RCC 7860 (cell line): ENCODE results near the gene MYCBPAP.

Experiments used
- DNase-seq: peaks from one replicate; pipeline ENCODE4 v3.0.0-alpha.2; 2015; ENCODE audit warnings: low spot score
- FAIRE-seq: peaks from 2 replicates; lab custom pipeline; 2012; peaks lifted over from hg19 to GRCh38; lab: Jason Lieb, UNC

Gene MYCBPAP

DNA sequence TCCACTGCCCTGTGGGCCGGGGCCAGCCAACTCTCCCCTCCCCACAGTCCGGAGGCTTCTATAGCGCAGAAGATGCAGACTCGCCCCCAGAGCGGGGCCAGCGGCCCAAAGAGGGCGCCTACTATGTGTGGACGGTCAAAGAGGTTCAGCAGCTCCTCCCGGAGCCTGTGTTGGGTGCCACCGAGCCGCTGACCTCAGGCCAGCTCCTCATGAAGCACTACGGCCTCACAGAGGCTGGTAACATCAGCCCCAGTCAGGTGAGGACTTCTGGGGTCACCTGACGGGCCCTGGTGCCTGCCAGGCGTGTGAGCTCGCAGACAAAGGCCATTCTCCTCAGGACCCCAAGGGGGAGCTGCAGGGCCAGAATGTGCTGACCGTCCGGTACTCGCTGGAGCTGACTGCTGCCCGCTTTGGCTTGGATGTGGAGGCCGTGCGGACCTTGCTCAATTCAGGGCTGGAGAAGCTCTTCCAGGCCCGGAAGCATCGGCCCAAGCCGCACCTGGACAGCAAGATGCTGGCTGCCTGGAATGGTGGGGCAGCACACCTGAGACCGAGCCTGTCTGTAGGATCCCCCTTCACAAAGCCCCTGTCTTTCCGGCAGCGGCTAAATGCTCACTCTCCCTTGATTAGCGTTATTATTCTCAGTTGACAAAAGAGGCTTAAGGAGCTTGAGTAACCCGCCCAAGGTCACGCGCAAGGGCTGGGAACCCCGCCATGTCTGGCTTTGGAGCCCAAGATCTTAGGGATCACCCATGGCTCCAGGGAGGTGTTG lies 42.6 kb downstream of the MYCBPAP start:
- DNase-seq (peak; percentile 44), FAIRE-seq (no peak)

DNA sequence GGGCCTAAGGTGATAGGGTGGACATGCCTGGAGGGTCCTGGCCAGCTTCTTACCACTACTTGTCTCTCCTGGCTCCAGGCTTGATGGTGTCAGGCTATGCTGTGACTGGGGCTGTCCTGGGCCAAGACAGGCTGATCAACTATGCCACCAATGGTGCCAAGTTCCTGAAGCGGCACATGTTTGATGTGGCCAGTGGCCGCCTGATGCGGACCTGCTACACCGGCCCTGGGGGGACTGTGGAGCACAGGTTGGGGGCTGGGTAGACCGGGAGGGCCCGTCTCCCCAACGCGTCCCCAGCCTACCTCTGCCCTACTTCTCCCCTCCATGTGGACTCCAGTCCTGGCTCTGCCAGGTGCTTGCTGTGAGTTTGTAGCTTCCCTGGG lies 43.2 kb downstream of the MYCBPAP start:
- no peak for FAIRE-seq
- DNase-seq, result no peak

DNA sequence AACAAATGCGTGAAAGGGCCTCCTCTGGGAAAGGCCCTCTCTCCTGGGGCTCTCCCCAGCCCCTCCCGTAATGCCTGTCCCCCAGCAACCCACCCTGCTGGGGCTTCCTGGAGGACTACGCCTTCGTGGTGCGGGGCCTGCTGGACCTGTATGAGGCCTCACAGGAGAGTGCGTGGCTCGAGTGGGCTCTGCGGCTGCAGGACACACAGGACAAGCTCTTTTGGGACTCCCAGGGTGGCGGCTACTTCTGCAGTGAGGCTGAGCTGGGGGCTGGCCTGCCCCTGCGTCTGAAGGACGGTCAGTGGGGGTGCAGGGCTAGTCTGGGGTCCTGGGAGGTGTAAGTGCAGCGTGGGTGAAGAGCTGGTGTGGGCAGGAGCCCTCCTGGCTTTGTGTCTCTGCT lies 43.6 kb downstream of the MYCBPAP start:
- FAIRE-seq (no peak), DNase-seq (no peak)

DNA sequence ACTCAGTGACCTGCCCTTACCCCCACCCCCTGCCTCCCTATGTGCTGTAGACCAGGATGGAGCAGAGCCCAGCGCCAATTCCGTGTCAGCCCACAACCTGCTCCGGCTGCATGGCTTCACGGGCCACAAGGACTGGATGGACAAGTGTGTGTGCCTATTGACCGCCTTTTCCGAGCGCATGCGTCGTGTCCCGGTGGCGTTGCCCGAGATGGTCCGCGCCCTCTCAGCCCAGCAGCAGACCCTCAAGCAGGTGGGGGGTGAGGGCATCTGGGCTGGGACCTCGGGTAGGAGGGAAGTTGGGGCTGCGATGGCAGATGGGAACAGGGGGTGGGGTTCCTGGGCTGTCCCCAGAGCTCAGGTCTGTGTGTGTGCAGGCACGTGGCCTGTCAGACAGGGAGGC lies 46.0 kb downstream of the MYCBPAP start:
- no peak for FAIRE-seq
- no peak for DNase-seq

DNA sequence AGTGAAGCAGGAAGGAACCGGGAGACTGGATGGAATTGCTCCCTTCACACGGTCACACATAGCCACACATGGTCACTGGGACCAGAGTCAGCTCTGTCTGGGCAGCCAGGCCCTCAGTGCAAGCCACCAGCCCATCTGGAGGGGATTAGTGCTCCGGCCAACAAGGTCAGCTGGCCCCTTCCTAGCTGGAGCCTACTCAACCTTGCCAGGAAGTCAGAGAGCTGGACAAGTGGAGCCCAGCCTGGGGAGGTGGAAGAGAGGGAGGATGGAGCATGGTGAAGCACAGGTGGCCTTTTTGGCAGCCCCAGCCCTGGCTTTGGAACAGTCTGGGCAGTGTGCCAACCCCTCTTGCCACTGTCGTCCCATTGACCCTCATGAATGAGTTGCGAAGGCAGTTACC lies 48.6 kb downstream of the MYCBPAP start:
- FAIRE-seq (no peak), DNase-seq (no peak)

DNA sequence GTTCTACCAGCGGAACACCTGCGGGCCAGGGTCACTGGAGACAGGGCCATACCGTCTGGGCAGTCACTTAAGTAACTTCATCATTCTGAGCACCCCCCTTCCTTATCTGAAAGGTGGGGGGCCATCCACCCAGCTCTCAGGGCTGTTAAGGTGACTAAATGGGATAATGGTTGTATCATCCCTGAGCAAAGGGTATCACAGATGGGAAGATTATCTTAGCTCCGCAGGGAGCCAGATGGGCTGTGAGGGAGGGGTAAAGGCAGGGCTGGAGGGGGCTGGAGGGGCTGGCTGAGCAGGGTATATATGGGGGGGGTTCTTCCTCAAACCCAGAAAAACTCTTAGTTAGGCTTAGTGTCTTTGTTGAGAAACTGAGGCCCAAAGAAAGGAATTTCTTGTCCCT lies 49.4 kb downstream of the MYCBPAP start:
- DNase-seq (no peak), FAIRE-seq (no peak)

DNA sequence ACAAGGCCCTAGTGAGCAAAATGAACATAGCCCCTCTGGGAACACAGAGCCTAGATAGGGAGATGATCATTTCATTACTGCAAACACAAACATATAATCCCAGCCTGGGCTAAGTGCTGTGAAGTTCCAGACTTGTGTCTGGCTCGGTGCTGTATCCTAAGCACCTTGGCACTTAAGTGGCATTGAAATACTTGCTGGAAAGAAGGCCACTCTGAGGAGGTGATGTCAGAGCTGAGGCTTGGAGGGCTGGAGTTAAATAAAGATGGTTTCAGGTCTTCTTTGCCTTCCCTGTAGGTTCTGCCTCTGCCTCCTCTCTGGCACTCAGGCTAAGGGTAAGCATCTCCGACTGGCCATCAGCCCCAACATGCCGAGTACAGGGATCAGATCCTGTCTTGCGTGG lies 49.9 kb downstream of the MYCBPAP start:
- FAIRE-seq (no peak), DNase-seq (no peak)

DNA sequence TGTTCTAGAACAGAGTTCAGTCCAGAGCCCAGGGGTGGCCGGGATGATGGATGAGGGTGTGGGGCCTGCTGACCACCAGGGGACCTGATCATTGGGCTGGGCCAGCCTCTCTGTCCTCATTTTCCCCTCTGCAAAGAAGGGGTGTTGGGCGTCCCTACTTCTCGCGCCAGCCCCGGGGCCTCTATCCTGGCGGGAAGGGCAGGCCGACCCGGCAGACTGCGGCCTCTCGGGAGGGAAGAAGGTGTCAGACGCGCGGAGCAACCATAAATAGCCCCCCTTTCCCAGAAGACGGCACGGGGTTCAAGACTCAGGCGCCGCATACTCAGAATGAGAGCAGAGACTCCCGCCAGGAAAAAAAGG lies 50.3 kb downstream of the MYCBPAP start:
- FAIRE-seq, result no peak
- DNase-seq, result no peak

DNA sequence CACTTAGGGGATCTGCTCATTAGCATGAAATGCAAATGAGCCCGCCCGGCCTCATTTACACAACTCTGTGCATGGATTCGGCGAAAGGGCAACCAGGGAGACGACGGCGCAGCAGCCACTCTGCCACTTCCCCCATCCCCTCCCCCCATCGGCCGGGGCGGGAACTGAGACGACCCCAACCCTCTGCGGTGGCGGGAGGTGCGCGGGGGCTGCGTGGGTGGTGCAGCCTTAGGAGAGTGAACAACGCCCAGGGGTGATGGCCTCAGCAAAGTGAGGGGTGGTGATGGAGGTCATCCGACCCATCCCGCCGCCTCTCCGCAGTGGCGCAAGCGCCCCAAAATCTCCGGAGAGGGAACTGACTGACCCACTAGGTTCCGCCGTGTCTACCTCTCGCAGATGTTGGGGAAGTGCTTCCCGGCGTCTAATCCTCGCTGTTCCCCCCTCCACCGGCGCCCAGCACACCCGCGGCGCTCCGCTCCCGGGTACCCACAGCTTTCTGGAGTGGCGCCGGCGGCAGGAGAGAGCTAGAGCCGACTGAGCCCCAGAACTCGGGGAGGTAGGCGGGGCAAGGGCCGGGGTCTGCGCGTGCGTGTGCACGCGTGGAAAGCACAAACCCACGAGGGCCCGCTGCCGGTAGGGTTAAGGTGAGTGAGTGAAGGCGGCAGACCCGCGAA lies 50.8 kb downstream of the MYCBPAP start:
- no peak for FAIRE-seq
- DNase-seq, result no peak

DNA sequence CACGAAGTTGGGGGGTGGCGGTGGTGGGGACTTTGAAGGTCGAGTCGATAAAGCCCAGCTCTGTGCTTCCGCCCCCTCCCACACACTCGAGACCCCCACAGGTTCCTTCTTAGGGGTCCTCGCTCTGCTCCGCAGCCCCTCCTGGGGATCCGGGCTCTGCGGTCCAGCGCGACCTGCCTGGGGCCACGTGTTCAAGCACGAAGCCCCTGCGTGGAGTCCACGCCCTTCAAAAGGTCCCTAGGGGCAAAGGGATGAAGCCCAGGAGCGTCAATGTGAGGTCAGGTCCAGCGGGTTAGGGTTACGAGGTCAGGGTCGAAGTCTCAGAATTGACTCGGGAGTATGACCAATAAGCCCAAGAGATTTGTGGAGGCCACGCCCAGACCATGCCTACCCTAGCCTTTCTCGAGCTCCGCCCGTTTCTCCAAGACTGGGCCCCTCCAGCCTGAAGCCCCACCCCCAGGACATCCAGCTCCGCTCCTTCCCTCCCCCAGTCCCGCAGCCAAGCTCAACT lies 51.5 kb downstream of the MYCBPAP start:
- no peak for FAIRE-seq
- DNase-seq, result peak; percentile 7

DNA sequence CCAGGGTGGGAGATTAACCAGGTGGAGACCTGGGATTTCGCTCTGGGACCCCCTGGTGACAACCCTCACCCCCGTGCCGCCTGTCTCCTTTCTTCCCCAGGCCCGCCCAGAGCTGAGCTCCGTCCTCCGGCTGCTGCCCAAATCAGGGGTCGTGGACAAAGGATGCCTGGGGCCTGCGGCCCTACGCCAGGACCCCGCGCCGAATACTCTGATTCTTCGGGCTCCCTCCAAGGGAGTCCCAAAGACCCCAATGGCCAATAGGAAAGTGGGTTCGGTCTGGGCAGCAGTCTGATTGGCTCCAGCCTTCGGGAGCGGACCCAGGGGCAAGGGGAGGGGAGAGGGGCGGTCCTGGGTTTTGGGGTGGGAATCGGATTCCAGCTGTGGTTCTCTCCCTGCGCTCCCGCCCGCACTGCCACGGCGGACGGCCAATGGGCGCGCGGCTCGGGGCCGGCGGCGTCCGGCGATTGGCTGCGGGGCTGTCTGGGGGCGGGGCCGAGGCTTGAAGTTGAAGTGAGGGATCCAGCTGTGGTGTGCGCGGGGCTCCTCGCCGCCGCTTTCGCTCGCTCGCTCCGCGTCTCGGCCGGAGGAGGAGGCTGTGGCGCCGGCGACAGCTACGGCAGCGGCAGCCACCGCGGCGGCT lies 52.1 kb downstream of the MYCBPAP start, which contains the start of gene CACNA1G:
Gene CACNA1G (plus strand): TSS at position 531 of the 640 bp plus-strand sequence. CDS start 745 bp downstream, outside the sequence.
- FAIRE-seq (no peak), DNase-seq (peak; percentile 33)

DNA sequence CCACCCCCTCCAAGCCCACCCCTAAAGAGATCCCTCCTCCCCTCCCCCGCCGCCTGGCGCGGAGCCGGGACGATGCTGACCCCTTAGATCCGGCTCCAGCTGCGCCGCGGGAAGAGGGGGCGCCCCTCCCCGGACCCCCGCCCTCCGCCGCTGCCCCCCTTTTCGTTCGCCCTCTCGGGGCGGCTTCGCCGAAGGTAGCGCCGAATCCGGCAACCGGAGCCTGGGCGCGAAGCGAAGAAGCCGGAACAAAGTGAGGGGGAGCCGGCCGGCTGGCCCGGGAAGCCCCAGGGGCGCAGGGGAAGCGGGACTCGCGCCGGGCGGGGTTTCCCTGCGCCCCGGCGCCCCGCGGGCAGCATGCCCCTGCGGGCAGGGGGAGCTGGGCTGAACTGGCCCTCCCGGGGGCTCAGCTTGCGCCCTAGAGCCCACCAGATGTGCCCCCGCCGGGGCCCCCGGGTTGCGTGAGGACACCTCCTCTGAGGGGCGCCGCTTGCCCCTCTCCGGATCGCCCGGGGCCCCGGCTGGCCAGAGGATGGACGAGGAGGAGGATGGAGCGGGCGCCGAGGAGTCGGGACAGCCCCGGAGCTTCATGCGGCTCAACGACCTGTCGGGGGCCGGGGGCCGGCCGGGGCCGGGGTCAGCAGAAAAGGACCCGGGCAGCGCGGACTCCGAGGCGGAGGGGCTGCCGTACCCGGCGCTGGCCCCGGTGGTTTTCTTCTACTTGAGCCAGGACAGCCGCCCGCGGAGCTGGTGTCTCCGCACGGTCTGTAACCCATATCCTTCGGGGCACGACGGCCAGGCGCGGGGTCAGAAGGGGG lies 52.9 kb downstream of the MYCBPAP start:
- DNase-seq (no peak), FAIRE-seq (no peak)

DNA sequence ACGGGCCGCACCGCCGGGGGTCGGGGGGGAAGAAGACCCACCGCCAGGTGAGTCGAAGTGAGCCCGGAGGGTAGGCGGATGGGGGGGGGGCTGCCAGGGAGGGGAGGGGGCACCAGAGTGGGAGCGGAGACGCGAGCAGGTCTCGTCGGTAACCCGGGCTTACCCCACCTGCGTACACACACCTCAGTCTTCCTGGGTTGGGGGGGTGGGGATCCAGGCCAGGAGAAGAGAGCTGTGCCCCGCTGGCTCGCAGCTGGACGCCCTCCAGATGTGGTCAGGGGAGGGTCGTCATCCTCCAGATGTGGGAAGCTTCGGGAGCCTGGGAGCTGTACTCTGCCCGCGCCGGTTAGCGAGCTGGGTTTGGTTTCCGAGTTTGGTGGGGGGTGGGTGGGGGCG lies 53.5 kb downstream of the MYCBPAP start:
- DNase-seq (no peak), FAIRE-seq (no peak)

DNA sequence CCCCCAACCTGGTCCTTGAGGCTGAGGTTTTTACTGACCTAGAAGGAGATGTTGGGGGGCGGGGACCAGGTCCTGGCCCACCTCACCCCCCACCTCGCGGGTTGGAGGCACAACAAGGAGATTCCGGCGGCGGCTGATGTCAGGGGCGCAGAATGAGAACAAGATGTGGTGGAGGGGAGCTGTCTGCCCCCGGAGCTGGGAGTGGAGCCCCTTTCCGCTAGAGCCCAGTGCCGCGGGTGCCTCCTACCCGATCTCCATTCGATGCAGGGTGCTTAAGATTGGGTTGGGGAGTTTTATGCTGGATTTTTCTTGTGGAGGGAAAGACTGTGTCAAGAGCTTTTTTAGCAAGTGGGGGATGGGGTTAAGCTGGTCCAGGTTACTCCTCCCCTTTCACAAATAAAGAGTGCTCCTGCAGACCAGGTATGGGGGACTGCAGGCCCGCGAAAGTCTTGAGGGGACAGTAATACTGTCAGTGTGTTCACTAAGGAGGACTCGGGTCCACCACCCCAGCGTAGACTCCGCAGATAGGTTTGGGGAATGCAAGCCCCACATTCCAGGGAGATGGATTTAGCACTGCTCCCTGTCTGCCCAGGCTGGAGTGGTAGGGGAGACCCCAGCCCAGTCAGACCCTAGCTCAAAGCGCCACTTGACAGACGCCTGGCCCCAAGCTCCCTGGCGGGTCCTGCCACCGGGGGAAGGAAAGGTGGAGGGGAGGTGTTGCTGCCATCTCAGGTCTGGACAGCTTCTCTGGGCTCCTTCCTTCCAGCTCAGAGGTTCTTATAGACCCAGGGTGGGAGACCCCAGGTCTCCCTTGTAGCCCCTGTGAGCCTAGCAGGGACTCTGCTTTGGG lies 54.2 kb downstream of the MYCBPAP start:
- DNase-seq (no peak), FAIRE-seq (no peak)

DNA sequence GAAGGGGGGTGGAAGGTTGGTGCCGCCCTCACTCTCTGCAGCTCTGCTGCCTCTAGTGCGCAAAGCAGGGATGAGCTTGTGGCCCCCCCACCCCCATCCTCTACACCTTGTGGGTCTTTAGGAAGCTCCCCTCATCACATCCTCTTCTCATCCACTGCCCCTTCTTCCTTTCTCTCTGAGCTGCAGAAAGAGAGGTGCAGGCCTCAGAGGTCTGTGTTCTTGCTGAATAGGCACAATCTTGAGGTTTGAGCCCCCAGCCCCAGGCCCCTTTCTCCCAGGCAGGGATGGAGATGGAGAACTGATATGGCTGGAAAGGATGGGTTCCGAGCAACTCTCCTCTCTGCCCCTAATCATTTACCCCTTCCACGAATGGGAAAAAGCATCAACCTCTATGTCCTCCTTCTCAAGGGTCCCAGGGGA lies 54.9 kb downstream of the MYCBPAP start:
- DNase-seq (no peak), FAIRE-seq (no peak)

DNA sequence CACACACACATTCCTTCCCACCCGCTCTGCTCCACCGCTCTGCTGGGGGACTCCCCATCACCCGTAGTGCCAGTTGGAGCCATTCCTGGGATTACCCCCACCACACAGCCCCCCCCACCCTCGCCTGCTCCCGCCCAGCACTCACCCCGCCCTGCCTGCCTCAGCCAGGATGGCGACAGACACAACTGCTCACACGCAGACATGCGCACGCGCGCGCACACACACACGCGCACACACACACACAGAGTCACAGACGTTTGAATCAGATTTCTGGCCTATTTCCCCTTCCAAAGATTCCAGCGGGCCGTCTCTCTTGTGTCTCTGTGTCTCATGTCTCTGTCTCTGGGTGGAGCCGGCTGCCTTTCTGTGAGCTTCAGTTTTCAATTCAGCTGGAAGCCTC lies 56.7 kb downstream of the MYCBPAP start:
- FAIRE-seq, result no peak

DNA sequence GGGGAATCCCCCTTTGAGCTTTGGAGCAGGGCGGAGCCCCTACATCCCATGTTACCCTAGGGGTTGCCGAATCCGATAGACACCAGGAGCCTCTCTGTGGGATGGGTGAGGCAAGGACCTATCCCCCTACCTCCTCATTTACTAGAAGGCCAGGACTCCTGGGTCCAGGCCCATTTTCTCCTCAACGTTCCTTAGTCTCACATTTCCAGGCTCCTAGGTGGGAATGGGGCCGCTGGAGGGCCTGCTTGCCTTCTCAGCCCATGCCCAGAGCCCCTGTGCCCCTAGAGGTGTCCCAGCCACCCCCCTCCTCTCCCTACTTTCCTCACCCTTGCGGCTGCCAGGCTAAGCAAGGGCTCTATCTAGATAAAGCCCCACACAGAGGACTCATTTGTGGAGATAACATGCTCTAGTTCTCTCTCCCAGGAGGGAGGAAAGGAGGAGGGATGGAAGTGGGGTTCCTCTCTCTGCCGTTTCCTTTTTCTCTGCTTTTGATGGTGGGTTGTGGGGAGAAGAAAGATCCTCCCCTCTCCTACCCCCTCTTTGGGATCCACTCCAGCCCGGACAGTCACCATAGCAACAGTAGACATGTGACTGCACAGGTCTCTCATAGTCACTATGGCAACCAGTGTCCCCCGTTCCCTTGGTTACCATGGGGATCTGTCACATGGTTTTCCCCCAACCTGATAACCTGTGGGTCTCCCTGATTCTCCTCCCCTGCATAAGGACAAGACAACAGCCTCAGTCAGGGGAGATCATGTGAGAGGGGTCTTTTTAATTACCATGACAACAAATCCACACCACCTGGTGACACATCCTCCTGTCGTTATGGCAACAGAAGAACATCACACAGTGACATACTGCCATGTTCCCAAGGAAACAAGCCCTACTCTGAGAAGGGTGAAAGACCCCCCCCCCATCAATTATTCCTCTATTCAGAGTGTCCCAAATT lies 57.4 kb downstream of the MYCBPAP start:
- no peak for FAIRE-seq

More for the DNA sequence above, 56.7 kb downstream of the MYCBPAP start:
- peak; percentile 10 for DNase-seq

DNA sequence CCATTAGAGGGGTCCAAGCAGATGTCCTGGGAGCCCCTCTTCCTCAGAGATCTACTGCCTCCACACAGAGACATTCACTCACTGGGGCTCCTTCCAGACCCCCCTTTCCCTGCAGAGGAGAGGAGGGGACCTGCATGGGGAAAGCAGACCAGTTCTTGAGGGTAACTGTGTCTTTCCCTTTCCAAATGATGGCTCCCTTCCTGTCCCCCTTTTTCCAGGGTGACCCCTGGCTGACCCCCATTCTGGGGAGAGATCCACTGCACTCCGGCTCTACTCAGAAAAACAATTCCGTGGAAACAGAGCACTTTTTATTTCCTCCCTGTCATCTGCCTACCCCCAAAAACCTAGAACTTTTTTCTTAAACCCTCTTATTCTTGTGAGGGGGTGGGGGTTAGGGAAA lies 58.6 kb downstream of the MYCBPAP start:
- FAIRE-seq (no peak), DNase-seq (no peak)

More for the DNA sequence above, 57.4 kb downstream of the MYCBPAP start:
- peak; percentile 39 for DNase-seq

DNA sequence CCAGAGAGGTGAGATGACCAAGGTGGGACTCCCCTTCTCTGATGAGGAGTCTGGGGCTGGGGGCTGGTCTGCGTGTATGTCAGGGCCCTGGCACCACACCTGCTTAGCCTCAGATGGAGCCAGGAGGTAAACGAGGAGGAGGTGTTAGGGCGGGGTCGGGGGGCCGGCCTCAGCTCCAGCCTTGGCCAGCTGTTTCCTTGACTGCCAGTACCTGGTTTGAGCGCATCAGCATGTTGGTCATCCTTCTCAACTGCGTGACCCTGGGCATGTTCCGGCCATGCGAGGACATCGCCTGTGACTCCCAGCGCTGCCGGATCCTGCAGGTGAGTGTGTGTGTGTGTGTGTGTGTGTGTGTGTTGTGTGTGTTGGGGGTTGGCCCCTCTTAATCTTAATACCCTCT lies 60.4 kb downstream of the MYCBPAP start:
- FAIRE-seq, result no peak
- DNase-seq, result no peak
